IPS DF 4.7 (cell line): ENCODE measurements around the gene ZC3H13.
A peak's percentile ranks its signal among the peaks of the same experiment; 100 is the strongest.

Source experiments
- DNase-seq: peaks from one replicate; pipeline ENCODE4 v3.0.0-alpha.2; 2013; ENCODE audit warnings: low spot score; ENCODE audit errors: extremely low read depth

Gene ZC3H13

GRCh38 chr13:46059405-46059804 is 6.9 kb upstream of the ZC3H13 start:
- DNase-seq, result no peak

- DNase-seq, result no peak
Observed at GRCh38 chr13:46058268-46058667, 5.7 kb upstream of the ZC3H13 start.

- DNase-seq, result no peak
Observed at GRCh38 chr13:46057256-46058015, 4.9 kb upstream of the ZC3H13 start.

- no peak for DNase-seq
Observed at GRCh38 chr13:46053162-46054012, 841 bp upstream of the ZC3H13 start.

GRCh38 chr13:46051968-46052318 is 603 bp downstream of the ZC3H13 start:
- DNase-seq, result no peak

GRCh38 chr13:46050771-46051170 is 1.8 kb downstream of the ZC3H13 start:
- no peak for DNase-seq

- no peak for DNase-seq
Observed at GRCh38 chr13:46045424-46045823, 7.1 kb downstream of the ZC3H13 start.

GRCh38 chr13:46043647-46044046 is 8.9 kb downstream of the ZC3H13 start:
- no peak for DNase-seq

- DNase-seq, result no peak
Observed at GRCh38 chr13:46041419-46041839, 11.1 kb downstream of the ZC3H13 start.

- DNase-seq, result no peak
Observed at GRCh38 chr13:46040763-46041162, 11.8 kb downstream of the ZC3H13 start.

GRCh38 chr13:46039411-46040182 is 12.9 kb downstream of the ZC3H13 start:
- DNase-seq, result no peak

GRCh38 chr13:46038296-46038695 is 14.2 kb downstream of the ZC3H13 start:
- no peak for DNase-seq

GRCh38 chr13:46035066-46035465 is 17.5 kb downstream of the ZC3H13 start:
- no peak for DNase-seq

- DNase-seq, result no peak
Observed at GRCh38 chr13:46032341-46032740, 20.2 kb downstream of the ZC3H13 start.

- no peak for DNase-seq
Observed at GRCh38 chr13:46031581-46032263, 20.8 kb downstream of the ZC3H13 start.

- DNase-seq, result no peak
Observed at GRCh38 chr13:46025157-46025556, 27.4 kb downstream of the ZC3H13 start.

GRCh38 chr13:46022481-46022880 is 30.1 kb downstream of the ZC3H13 start:
- DNase-seq, result no peak

GRCh38 chr13:46016216-46016615 is 36.3 kb downstream of the ZC3H13 start:
- DNase-seq, result no peak

GRCh38 chr13:46015366-46015765 is 37.2 kb downstream of the ZC3H13 start:
- DNase-seq, result no peak

GRCh38 chr13:46012404-46012803 is 40.1 kb downstream of the ZC3H13 start:
- no peak for DNase-seq

GRCh38 chr13:46010148-46010547 is 42.4 kb downstream of the ZC3H13 start:
- DNase-seq, result peak; percentile 2
